ENCODE measurements around the gene MPL.

DNA sequence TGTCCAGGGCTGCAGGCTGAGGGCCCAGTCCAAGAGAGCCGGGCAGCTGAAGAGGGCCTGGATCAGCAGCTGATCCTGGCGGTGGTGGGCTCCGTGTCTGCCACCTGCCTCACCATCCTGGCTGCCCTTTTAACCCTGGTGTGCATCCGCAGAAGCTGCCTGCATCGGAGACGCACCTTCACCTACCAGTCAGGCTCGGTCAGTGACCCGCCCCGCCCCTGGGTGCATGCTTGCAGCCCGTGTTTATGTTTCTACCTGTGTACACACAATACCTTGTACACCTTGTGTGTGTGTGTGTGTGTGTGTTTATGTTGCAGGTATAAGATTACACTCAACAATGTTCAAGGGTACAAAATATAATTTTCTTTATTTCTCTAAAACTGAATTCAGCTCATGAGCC lies 23.8 kb upstream of the MPL start:
- TF ChIP-seq EZH2 (IDR thresholded peaks at IDR 0.05) (no peak), POLR2AphosphoS5 (IDR thresholded peaks at IDR 0.05; ENCODE audit: borderline replicate concordance, low read depth, low read length) (no peak), FOXP2 (optimal IDR thresholded peaks at IDR 0.05; ENCODE audit: control extremely low read depth, extremely low read length, insufficient read depth) (no peak)

Data from SK-N-MC (cell line).